GM12801 (cell line): ENCODE data around the gene NIT1.

ENCODE experiments used
- CTCF ChIP-seq: IDR thresholded peaks from one replicate; pipeline ENCODE4 v1.5.1; 2011; ENCODE audit warnings: control low read depth; ENCODE audit not compliant: insufficient read length; ENCODE audit errors: extremely low read depth

Gene NIT1

GRCh38 chr1:161072751-161073449 lies 45.0 kb upstream of the NIT1 start:
- TF ChIP-seq CTCF, result no peak

GRCh38 chr1:161073474-161074121 lies 44.3 kb upstream of the NIT1 start:
- TF ChIP-seq CTCF, result no peak

GRCh38 chr1:161074676-161075368 lies 43.1 kb upstream of the NIT1 start:
- TF ChIP-seq CTCF, result no peak

- TF ChIP-seq CTCF, result no peak
Measured at GRCh38 chr1:161076410-161076809, 41.5 kb upstream of the NIT1 start.

- no peak for TF ChIP-seq CTCF
Measured at GRCh38 chr1:161077426-161077825, 40.5 kb upstream of the NIT1 start.

- TF ChIP-seq CTCF, result no peak
Measured at GRCh38 chr1:161079436-161080110, 38.3 kb upstream of the NIT1 start.
